ENCODE results near the gene ALAD. TPM values are rescaled to one million over a fixed set of nuclear protein-coding genes. Genes with fewer than 3 reads are reported as not detected.

The ALAD gene
- total RNA-seq, 1 donor from 2014 or later, result 18.9 TPM

- no peak for DNase-seq (ENCODE audit: extremely low read depth, low read depth, low spot score)
Measured at GRCh38 chr9:113350107-113350661, 50.9 kb downstream of the ALAD start.

DNA sequence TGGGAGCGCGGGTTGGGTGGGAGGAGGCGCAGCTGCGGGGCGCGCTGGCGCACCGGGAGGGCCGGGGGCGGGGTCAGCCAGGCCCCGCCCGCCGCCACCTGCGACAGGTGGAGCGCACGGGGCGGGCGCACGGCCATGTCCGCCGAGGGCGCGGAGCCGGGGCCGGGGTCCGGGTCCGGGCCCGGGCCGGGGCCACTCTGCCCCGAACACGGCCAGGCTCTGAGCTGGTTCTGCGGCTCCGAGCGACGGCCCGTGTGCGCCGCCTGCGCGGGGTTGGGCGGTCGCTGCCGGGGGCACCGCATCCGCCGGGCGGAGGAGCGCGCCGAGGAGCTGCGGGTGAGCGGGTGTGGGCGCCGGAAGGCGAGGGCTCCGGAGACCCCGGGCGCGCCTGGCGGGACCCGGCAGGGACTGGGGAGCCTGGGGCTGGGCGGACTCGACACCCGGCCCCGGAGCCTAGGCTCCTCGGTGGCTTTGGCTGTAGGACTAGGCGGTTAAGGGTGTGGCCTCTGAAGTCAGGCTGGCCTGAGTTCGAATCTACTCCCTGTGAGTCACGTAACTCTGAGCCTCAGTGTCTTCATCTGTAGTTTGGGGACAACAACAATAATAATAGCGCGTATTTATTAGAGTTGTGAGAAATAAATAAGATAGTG, 51.5 kb downstream of the ALAD start, which contains the start of gene BSPRY:
BSPRY (plus strand) TSS at position 97 of the 650 bp plus-strand sequence; CDS start at position 136, 39 bp downstream.
- no peak for DNase-seq (ENCODE audit: extremely low read depth, low read depth, low spot score)

DNA sequence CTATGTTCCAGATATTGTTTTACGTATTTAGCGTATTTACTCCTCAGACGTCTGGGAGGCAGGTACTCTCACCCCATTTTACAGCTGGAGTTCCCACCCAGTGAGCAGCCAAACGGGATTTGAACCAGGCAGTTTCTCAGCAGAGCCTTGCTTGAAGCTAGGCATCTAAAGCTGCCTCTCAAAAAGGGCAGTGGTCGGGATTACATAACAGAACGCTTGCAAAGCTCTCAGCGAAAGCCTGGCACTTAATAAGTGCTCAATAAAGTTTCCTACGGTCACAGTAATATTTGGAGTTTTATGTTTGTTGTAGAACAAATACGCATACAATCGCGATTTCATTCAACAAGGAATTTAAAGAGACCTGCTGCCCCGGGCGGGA, 52.0 kb downstream of the ALAD start:
- DNase-seq (ENCODE audit: extremely low read depth, low read depth, low spot score), result no peak

DNA sequence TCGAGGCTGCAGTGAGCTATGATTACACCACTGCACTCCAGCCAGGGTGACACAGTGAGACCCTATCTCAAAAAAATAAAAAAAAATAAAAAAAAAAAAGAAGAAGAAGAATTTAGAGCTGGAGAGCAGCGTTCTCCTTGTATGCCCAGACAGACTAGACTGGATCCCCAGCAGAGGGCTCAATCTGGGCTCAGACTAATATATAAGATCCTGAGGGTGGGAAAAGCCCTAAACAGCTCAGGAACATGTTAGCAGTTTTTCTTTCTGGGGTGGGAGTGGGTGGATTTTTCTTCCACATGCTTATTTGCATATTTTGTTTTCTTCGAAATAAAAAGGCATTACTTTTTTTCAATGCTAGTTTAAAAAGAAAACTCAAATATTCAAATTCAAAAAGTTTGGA, 52.6 kb downstream of the ALAD start:
- no peak for DNase-seq (ENCODE audit: extremely low read depth, low read depth, low spot score)

- no peak for DNase-seq (ENCODE audit: extremely low read depth, low read depth, low spot score)
Measured at GRCh38 chr9:113345671-113346070, 55.4 kb downstream of the ALAD start.

GRCh38 chr9:113345190-113345589, 55.9 kb downstream of the ALAD start:
- no peak for DNase-seq (ENCODE audit: extremely low read depth, low read depth, low spot score)

GRCh38 chr9:113343732-113344231, 57.3 kb downstream of the ALAD start:
- DNase-seq (ENCODE audit: extremely low read depth, low read depth, low spot score), result no peak

- DNase-seq (ENCODE audit: extremely low read depth, low read depth, low spot score), result no peak
Measured at GRCh38 chr9:113341712-113342410, 59.2 kb downstream of the ALAD start.

- peak; percentile 52 for DNase-seq (ENCODE audit: extremely low read depth, low read depth, low spot score)
Measured at GRCh38 chr9:113340011-113340699, 60.9 kb downstream of the ALAD start, which contains the start of gene WDR31. Gene WDR31, minus strand, starts transcription at chr9:113340275. Its CDS starts 8,253 bp downstream, at chr9:113332022.

DNA sequence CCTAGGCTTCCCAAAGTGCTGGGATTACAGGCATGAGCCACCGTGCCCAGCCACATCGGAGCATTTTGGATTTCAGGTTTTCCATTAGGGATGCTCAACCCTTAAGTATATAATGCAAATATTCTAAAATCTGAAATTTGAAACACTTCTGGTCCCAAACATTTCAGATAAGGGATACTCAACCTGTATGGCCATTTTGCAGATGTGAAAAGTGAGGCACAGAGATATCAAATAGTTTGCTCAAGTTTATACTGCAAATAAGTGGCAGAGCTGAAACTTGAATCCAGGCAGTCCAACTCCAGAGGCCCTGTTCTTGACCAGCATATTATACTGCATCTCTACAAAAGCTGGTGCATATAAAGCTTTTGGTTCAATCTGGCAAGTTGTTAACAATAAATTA, 63.4 kb downstream of the ALAD start:
- no peak for DNase-seq (ENCODE audit: extremely low read depth, low read depth, low spot score)

Other genes starting within 250 kb of the ALAD start
- gene FKBP15, start 180.0 kb downstream of the ALAD start, total RNA-seq, result 19.5 and 25.1 TPM in 2 replicates
- 14.8 and 15.7 TPM in 2 replicates for gene SLC31A1, start 179.7 kb downstream of the ALAD start, total RNA-seq
- gene CDC26, start 125.7 kb downstream of the ALAD start, total RNA-seq, result 20.9 and 24.3 TPM in 2 replicates
- gene PRPF4, start 125.6 kb downstream of the ALAD start, total RNA-seq, result 23.1 and 23.7 TPM in 2 replicates
- not detected in 2 replicates for gene RNF183, start 97.9 kb downstream of the ALAD start, total RNA-seq
- gene WDR31, start 61.0 kb downstream of the ALAD start, total RNA-seq, result 0.68 and 0.99 TPM in 2 replicates
- not detected in 2 replicates for gene BSPRY, start 51.7 kb downstream of the ALAD start, total RNA-seq
- 8.5 and 17.4 TPM in 2 replicates for gene HDHD3, start 24.3 kb downstream of the ALAD start, total RNA-seq
- gene POLE3, start 9.4 kb upstream of the ALAD start, total RNA-seq, result 36.9 and 40.0 TPM in 2 replicates
- gene C9orf43, start 9.5 kb upstream of the ALAD start, total RNA-seq, result 0.48 and 0.53 TPM in 2 replicates
- 281 and 602 TPM in 2 replicates for gene RGS3, start 62.4 kb upstream of the ALAD start, total RNA-seq